ENCODE data around the gene COA8. TPM values are rescaled to one million over a fixed set of nuclear protein-coding genes. Genes with fewer than 3 reads are reported as not detected.

Gene COA8, protein sequence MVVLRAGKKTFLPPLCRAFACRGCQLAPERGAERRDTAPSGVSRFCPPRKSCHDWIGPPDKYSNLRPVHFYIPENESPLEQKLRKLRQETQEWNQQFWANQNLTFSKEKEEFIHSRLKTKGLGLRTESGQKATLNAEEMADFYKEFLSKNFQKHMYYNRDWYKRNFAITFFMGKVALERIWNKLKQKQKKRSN
- 33.0 TPM for total RNA-seq
- long read RNA-seq, transcript APOPT1-201 (5 exons, 2,523 nt) = major isoform, 29 of 46 reads
- long read RNA-seq, partial matches to known transcripts = 1 of 46 reads
- long read RNA-seq, other reads (novel, unspliced or antisense) = 7 of 46 reads

DNA sequence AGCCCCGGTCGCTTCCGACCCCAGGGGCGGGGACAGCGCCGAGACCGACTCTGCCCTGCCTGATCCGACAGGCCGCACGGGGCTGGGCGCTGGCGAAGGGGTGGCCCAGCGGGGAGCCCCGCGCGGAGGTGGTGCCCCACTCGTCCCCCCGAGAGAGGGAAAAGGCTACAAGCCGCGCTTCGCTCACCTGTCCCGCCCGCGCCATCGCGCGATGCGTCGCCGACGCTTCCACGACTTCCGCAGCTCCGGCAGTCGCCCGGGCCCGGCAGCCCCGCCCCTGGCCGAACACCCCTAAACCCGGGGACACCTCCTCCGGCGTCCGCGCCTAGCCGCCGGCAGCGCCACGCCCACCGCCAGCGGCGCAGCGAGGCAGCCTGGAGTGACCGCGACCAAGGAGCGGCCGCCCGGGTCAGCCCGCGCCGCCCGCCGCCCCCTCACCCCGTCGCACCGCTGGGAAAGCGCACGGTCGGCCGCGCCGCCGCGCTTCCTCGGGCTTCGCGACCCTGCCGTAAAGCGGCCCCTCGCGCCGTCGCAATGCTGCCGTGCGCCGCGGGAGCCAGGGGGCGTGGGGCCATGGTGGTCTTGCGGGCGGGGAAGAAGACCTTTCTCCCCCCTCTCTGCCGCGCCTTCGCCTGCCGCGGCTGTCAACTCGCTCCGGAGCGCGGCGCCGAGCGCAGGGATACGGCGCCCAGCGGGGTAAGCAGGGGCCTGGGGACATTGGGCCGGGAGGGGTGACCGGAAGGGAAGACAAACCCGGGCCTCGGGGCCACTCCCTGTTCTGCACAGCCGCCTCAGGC, at the start of gene COA8, which contains the start of gene BAG5:
Gene COA8, plus strand, starts transcription at position 532 of the 797 bp plus-strand sequence. Its CDS starts 42 bp downstream, at position 574.
Gene BAG5, minus strand, starts transcription at position 229 of the 797 bp plus-strand sequence. CDS start 1,493 bp downstream, outside the sequence.
- peak; percentile 94 for DNase-seq
- peak within 1 kb of the TSS; percentile 98 for H3K4me3 ChIP-seq

DNA sequence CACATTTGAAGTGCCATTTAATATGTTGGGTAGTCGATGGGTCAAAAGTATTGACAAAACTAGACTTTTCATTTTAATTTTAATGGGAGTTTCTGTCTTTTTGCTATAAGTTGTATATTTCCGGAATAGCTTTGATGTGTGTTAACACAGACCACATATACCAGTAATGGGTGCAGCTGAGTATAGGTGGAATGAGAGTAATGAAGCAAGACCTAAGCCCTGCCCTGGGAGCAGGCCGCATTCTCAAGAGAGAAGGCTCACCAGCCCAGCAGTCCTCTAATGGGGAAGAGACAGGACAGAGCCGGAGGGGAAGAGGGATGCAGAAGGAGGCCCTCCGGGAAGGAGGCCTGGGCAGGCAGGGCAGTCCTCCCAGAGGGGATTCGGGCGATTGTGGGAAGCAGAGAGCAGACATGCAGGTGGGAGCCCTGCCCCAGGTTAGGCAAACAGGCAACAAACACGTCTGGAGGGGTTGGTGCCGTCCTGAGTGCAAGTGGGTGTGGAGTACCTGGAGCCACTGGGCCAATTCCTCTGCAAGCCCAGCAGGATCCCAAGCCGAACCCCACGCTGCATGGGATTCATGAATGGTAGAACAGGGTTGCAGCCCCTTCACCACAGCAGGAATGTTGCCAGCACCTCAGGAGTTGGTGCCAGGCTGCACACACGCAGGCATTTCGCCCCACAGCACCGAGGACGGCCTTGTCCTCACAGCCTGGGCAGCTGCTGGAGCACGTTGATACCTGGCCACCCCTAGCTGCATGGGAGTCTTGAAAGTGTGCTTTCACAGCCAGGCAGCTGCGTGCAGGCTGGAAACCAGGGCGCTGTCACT, 48.0 kb upstream of the COA8 start:
- Histone ChIP-seq H3K4me3 (no peak overlapping the region), H3K27ac (peak overlapping the region; percentile 36), H3K9me3 (no peaks in the 10 kb centered on the region), H3K36me3 (peaks cover 21% of the 10 kb centered on the region), H3K4me1 (peaks cover 57% of the 10 kb centered on the region), H3K27me3 (ENCODE audit: low read depth) (no peaks in the 10 kb centered on the region)
- TF ChIP-seq CTCF (IDR thresholded peaks at IDR 0.05) = no peak
- peak; percentile 37 for DNase-seq
- intact Hi-C loops (cut with DNase I) = no loop called here
- ATAC-seq = no peak

More for the DNA sequence above, at the start of gene COA8, which contains the start of gene BAG5:
- intact Hi-C loops (cut with DNase I) = no loop called here
- H3K9me3 ChIP-seq = no peaks in the 10 kb centered on the region
- peak within 1 kb of the TSS; percentile 98 for H3K27ac ChIP-seq
- TF ChIP-seq CTCF (IDR thresholded peaks at IDR 0.05) = no peak
- H3K4me1 ChIP-seq = peaks cover 61% of the 10 kb centered on the region
- peaks cover 38% of the 10 kb centered on the region for H3K36me3 ChIP-seq
- no peaks in the 10 kb centered on the region for H3K27me3 ChIP-seq (ENCODE audit: low read depth)
- peak; percentile 90 to 92 for ATAC-seq

- H3K4me1 ChIP-seq = peaks cover 65% of the 10 kb centered on the region
- no peak for ATAC-seq
Measured at GRCh38 chr14:103516426-103517173, 46.2 kb upstream of the COA8 start.

GRCh38 chr14:103517174-103517566, 45.6 kb upstream of the COA8 start:
- Histone ChIP-seq H3K9me3 (no peaks in the 10 kb centered on the region), H3K27me3 (ENCODE audit: low read depth) (peaks cover 4% of the 10 kb centered on the region), H3K4me1 (peaks cover 71% of the 10 kb centered on the region), H3K27ac (no peak overlapping the region), H3K4me3 (no peak overlapping the region), H3K36me3 (peaks cover 3% of the 10 kb centered on the region)
- TF ChIP-seq CTCF (IDR thresholded peaks at IDR 0.05) = no peak
- ATAC-seq = no peak
- intact Hi-C loops (cut with DNase I) = no loop called here
- peak; percentile 41 for DNase-seq

More at GRCh38 chr14:103516426-103517173, 46.2 kb upstream of the COA8 start:
- Histone ChIP-seq H3K36me3 (peaks cover 3% of the 10 kb centered on the region), H3K9me3 (no peaks in the 10 kb centered on the region), H3K27me3 (ENCODE audit: low read depth) (no peaks in the 10 kb centered on the region), H3K27ac (no peak overlapping the region), H3K4me3 (no peak overlapping the region)
- DNase-seq = peak; percentile 10
- intact Hi-C loops (cut with DNase I) = no loop called here
- TF ChIP-seq CTCF (IDR thresholded peaks at IDR 0.05) = no peak

Measured in lower lobe of right lung (tissue), 2 donors.